GM21528 (cell line): ENCODE data around the gene PARD3B.

Experiments used
- ATAC-seq: cut with Tn5 transposase; IDR thresholded peaks from one replicate; pipeline ENCODE4 v1.9.1; 2021; ENCODE audit warnings: mild to moderate bottlenecking, moderate library complexity; ENCODE audit not compliant: unreplicated experiment, low FRiP score

The PARD3B gene

DNA sequence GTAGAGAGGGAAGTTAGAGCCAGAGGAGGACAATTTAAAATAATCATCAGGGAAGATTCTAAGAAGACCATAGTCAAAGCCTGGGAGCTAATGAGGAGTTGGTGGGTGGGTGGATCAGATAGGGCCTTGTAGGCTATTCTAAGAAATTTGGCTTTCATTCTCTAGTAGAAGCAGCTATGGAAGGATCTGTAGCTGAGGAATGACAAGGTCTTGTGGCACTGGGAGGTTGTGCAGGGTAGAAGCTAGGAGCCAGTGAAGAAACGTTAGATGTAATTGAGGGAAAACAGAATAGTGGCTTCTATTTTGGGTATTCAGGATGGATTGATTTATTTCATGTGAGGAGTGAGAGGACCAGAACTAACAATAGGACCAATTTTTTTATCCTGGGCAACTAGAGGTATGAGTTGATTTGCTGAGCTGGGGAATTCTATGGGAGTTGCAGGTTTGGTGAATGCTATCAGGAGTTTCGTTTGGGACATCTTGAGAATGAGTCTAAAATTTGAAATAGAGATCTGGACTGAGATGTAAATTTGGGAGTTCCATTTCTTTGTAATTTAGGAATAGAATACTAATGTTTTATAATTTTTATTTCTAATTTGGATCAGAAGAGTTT, 371.9 kb downstream of the PARD3B start:
- ATAC-seq: no peak

DNA sequence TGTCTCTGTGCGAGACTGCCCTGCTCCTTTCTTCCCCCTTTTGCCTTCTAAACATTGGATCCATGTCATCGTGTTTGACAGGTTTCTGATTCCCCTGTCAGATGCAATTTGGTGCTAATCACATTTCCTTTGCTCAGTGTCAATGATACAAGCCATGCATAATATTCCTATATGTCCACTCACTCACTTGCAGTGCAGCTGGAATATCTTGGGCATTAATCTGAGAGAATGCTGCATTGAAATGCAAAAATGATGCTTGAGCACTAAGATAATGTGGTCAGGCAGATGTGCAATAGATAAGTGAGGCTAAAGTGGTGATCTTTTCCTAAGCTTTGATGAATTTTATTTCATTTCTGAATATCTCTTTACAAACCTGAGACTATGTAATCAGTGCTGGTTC, 375.5 kb downstream of the PARD3B start:
- no peak for ATAC-seq

DNA sequence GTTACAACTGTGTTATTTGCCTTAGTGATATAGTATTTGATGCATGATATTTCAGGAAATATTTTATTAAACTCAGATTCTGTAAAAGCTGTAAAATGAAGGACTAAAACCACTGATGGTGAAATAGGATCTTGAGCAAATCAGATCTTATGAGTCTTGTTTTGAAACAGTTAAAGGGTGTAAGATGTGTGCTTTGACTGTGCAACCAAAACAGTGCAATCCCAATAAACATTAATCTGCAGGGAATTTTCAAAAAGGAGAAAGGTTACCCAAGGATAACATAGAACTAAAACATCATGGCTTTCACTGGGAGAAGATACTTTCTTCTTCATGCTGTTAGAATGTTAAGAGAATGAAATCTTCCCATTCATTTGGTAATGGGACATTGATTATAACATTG, 378.7 kb downstream of the PARD3B start:
- ATAC-seq: no peak

DNA sequence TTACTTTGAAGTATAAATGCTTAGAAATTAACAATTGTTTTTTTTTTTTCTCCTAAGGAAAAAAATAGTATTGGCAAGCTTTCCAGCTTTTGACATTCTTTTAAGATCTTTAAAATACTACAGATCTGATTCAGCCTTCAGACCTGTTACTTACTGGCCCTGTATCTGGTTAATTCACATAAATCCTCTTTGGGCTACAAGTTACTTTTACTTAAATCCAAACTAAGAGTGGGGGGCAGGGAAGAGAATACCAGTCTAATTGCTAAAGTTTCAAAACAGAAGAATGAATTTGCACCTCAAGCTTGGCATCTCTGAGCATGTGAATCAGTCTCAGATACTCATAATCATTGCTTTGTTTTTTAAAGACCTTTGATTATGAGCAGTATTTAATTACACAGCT, 386.3 kb downstream of the PARD3B start:
- ATAC-seq: no peak

DNA sequence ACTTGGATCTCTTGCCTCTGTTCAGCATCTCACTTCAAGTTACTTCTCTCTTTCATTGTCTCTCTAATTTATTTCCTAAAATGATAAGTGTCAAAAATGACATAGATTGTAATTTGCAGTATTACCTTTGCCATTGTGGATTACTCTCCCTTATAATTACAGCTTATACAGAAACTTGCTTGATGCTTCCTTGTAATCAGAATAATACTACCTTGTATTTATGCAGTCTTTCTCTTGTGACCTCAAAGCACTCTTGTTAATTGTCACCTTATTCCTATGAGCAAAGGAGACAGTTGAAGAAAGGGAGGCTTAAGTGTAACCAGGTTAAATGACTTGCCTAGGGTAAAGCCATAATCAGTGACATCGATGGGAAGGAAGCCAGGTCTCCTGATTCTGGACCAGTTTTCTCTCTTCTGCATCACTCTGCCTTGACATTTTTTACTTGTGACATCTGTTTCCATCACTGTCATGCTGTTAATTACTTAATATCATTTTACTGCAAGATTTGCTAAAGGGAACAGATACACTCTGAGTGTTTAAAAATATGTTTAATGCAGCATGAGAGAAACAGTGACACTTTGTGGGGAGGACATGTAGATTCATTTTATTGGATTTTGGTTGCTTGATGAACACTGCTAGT, 388.6 kb downstream of the PARD3B start:
- ATAC-seq: no peak

DNA sequence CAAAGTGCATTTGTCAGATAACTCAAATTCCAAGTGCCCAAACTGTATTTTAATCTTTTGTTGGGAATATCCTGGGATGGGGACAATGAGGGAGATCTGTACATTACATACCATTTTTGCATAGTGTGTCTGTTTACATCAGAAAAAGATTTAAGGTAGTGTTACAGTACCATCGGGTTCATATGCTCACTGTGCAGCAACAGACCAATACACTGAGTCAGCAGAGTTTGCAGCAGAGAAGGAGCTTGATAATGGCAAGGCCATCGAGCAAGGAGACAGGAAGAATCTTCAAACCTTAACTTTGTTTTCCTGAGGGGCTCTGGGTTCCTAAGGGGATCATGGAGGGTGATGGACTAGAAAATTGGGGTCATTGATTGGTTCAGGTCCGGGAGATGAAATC, 399.7 kb downstream of the PARD3B start:
- no peak for ATAC-seq

DNA sequence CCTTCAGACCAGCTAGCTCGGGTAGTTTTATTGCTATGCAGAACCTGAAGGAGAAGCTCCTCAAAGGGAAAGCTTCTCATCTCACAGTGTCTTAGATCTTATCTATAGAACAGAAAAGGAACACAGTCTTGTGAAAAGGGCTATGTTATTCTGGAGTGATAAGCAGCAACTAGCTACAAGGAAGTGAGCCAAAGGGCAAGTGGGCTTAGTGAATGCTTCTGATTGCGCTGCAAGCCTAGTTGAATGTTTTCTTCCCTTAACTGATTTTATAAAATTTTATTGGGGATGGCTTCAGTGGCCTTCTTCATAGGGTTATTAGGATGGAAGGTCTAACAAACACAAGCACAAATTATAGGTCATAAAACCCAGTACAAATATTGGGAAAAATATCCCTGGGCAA, 400.1 kb downstream of the PARD3B start:
- ATAC-seq: no peak

DNA sequence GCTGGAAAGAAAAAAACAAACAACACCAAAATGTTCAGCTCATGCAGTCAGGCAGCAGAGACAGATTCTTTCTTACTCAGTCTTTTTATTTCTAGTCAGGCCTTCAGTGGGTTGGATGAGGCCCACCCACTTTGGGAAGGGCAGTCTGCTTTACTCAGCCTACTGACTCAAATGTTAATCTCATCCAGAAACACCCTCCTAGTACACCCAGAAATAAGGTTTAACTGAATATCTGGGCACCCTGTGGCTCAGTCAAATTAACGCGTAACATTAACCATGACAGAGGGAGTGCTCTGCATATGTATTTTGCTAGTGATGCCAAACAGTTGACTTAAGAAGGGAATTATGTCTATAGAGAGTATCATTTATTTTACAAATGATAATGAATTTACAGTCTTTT, 401.6 kb downstream of the PARD3B start:
- ATAC-seq: no peak

DNA sequence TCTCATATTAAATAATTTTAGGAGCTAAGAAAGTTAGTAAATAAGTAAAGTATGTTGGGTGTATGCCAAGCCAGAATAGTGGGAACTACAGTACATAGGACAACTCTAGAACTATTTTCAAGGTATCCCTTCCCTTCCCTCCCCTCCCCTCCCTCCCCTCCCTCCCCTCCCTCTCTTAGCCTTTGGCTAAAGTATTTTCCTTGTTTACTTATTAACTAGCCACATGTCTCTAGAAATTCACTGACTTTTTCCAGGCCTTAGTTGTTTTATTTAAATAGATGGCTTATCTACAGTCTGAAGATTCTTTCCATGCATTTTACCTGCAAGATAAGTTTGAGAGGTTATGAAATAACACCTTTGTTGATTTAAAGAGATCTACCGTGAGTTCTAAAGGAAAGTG, 402.1 kb downstream of the PARD3B start:
- ATAC-seq: no peak

DNA sequence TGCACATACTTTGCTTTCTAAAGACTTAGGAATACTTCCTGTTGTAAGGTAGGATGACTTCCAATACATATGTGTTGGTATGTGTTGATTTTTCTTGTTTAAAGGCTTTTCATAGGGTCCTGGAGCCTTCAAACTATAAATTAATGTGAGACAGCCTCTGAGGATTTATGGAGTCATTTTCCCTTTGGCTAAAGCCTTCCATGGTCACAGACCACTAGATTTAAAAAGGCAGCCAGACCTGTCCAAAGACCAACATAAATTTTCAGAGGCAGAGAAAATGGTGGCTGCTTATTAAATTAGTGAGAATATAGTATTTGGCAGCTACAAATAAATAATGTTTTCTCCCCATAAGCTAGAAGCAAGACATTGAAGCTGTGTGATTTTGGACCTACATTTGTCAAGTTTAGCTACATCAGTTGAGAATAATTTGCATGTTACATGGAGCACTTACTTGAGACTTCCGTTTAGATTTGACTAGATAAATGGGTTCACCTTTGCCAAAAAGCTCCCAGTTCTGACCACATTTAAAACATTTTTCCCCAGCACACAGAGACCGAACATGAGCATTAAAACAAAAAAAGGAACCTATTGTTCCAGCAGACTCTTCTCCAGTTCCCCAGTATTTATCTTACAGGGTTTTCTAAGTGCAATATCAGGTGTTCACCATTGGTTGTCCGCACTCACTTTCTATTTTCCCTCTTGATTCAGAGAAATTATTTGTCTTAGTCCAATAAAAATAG, 402.9 kb downstream of the PARD3B start:
- ATAC-seq: no peak

DNA sequence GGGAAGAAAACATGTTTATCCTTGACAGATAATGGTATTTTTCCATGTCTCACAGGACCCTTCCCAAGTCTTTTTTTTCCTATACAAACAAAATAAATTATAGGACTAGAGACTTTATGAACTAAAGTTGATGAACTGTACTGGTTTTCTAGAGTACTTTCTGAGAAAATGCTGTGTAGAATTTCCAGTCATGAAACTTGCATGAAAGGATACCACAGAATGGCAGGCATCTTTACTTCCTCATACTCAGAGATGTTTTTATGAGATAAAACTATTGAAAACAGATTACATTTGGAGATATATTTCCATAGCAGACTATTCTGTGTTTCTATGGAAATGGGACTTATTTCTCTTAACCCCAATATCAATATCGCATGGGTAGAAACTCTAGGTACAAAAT, 403.5 kb downstream of the PARD3B start:
- ATAC-seq: no peak

DNA sequence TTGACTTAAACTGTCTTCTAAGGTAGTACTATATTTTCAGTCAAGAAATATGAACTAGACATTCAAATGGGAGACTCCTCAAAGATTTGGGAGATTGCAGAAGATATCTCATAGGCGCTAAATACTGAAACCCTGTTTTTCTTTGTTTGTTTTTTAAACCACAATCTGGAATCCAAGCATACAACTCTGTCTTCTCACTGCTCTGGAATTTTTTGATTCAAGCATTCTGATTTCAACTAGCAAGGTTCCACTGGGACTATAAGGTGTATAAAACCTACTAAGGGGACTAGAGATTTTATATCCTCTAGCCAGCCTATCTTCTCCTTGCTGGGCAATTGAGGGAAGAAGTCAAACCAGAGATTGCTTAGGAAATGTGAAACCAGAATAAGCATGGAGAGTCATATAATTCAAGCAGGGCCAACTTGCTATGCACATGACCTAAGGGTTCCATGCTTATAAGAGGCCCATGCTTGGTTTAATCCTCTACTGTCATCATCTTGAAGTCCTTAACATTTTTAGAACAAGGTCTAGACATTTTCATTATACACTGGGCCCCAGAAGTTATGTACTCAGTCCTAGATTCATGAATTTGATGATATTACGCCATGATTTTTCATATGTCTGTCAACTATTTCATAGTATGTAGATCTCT, 405.5 kb downstream of the PARD3B start:
- no peak for ATAC-seq

DNA sequence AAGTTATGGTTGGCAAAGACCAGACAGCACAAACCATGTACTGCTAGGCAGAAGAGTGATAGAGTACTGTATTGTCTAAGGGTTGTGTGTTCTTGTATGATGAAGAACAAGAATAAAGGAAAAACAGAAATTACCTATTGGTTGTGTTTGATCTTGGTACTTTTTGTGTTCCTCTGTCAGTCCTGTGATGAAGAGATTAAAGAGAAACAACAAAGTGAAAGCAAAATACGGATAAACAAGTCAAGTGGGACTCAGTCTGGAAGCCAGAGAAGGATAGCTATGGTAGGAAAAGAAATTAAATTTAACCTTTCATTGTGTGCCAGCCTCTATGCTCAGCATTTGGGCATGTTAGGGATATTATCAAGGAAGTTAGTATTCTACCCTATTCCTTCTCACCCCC, 413.1 kb downstream of the PARD3B start:
- ATAC-seq: no peak

DNA sequence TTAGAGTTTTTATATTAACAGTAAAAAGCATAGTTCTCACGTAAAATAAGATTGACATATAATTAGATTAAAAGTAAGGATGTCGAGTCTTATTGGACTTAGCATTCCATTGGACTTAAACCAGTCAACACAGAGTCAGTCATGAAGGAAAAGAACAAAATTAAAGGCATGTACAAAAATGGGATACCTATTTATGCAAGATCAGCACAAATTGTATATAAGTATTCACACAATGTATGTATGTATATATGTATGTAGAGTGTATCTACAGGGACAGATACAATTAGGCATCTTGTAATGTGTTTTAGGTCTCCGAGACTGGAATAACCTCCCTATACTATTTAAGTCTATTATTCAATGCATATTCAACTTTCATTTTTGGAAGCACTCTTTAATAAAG, 419.1 kb downstream of the PARD3B start:
- ATAC-seq: no peak

DNA sequence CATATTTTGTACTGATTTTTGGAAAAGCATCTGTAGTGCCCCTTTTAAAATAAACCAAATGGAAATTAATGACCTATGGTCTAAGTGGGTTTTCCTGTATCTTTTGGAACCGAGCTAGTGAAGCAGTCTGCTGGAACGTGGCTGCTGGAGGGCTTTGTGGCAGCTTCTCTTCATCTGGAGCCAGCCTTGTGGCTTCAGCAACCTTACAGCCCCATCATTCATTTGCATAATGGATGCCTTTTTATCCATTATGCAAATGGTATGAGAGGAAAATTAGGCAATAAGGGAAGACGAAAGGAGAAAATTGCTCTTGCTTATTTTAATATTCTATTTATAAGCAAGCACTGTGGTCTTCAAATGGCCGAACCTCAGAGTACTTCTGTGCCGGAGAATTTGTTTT, 421.0 kb downstream of the PARD3B start:
- no peak for ATAC-seq

DNA sequence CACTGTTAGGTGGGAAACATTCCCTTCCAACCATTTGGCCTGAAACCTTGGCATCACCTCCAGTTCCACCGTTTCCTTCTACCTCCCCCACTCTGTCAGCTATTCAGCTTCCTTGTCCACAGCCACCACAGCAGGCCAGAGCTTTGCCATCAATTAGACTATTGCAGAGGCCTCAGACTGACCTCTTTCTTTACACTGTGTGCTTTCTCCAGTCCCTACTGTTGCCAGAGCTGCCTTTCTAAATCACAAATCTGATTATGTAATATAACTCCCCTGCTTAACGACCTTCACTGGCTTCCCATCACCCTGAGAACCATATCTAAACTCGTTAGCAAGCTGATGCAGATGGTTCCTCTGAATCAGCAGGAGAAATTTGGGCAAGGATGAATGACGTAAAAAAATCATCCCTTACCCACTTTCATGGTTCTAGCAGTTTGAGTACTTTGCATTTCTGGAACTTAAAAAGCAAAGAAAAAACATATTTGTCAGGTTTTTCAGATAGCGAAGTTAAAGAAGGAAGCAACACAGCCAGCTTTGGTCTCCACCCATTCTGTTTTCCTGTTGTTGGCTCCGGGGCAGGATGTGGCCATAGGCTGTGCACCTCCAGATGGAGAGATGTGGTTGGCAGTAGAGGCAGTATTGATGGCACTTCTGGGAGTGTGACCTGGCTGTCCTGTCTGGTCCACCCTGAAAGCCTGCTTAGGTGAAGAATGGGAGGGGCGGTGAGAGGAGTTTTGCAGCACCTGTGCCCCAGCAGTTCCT, 422.1 kb downstream of the PARD3B start:
- ATAC-seq: no peak

DNA sequence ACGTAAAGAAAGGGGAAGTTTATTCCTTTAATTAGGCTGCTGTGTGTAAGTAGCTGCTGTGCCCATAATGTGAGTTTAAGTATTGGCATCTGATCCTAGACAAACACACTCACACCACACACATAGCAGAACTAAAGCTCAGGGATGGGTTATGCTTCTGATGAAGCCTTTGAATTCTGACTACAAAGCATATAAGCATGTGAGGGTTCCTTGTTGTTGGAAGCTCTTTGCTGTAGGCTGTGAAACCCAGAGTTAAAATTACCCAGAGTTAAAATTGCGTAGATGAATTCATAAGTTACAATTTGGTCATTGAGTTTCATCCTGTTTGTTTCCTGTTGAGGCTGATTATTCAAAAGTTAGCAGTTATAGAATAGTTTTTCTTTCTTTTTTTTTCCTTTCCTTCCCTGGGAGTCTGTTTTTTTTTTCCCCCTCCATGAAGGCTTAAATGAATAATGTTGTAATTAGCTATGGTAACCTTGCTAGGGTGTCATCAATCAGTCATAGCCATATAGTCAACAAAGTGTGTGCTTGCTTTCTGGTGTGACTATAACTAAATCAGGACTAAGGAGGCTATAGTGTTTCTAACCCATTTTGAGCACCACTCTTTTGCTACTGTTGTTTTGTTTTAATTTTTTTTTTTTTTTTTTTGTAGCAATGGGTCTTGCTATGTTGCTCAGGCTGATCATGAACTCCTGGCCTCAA, 426.1 kb downstream of the PARD3B start:
- no peak for ATAC-seq

DNA sequence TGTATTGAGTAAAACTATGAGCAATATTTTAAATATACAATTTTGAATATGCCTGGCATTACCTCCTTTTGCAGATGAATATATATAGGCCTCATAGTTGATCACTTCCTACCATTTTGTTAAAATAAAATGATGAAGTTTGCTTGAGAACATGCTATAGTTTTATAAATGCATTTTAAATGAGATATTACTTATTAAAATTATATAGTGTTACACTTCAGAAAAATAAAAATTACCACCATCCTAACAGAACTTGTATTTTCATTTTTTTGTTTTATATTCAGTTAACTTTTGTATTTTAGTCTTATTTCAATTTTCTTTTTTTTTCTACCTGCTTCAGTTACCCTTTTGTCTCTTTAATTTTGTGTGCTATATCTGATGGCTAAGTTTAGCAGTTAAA, 426.9 kb downstream of the PARD3B start:
- no peak for ATAC-seq

DNA sequence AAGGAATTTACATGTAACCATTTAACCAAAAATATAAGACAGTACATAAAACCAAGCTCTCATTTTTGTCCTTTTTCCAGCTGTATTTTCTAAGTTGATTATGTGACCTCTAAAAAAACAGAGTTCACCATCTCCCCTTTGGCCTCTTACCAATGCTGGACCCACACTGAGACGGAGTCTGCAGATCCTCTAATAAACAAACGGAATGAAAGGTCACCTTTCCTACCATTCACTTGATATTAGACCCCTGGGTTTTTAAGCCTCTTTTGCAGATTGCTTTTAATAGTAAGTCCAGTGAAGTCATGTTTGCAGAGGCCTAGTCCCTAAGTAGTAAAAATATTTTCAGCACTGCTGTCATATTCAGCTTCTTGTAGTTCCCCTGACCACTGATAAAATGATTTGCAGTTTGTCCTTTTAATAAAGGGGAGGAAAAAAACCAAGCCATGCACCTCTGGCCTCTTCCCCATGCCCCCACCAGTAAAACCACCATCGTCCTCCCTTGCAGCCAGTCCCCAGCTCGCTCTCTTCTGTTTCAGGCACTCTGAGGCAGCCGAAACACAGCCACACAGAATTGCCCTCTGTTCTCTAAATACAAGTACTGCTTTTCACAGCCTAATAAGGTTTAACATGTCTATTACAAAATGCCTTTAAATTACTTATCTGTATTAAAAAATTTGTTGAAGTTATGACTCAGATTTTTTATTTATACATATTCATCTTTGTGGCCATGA, 427.5 kb downstream of the PARD3B start:
- ATAC-seq: no peak

DNA sequence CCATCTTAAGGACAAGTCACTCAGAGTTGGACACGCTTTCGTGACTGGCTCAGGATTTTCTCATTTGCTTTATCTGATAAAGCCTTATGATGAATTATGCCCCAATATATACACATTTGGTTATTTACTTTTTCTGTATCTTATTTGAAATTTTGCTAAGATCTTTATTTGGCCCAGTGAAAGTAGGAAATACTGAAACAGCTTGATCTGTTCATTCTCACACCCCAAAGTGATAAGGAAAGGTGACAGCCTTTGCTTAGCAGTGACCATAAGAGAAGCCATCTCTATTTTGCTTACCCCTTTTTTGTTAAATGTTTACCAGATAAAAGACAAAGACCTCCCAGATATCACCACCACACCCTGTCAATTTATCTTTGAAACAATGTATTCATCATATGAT, 428.3 kb downstream of the PARD3B start:
- no peak for ATAC-seq
